Nephron progenitor cell (in vitro differentiated cells): ENCODE measurements around the gene RERE.
A peak's percentile ranks its signal among the peaks of the same experiment; 100 is the strongest.

Source experiments
- DNase-seq: peaks from one replicate; pipeline ENCODE4 v3.0.0; 2021
- H3K27ac Mint-ChIP-seq: 2 replicates; pipeline ENCODE4 v1.8.0; 2021; ENCODE audit warnings: mild to moderate bottlenecking, moderate library complexity, mixed read lengths
- H3K27me3 Mint-ChIP-seq: 2 replicates; pipeline ENCODE4 v1.8.0; 2021; ENCODE audit warnings: mild to moderate bottlenecking, low read depth, mixed read lengths; ENCODE audit not compliant: poor library complexity
- H3K36me3 Mint-ChIP-seq: 2 replicates; pipeline ENCODE4 v1.8.0; 2021; ENCODE audit warnings: low read depth, mixed read lengths
- H3K4me1 Mint-ChIP-seq: 2 replicates; pipeline ENCODE4 v1.8.0; 2021; ENCODE audit warnings: mixed read lengths
- H3K4me3 Mint-ChIP-seq: 2 replicates; pipeline ENCODE4 v1.8.0; 2021; ENCODE audit warnings: mild to moderate bottlenecking, moderate library complexity, mixed read lengths
- H3K9me3 Mint-ChIP-seq: 2 replicates; pipeline ENCODE4 v1.8.0; 2021; ENCODE audit warnings: mild to moderate bottlenecking, moderate library complexity, mixed read lengths
- CTCF ChIP-seq: fragments of 200-600 bp; sonication (generic); IDR thresholded peaks from 2 replicates; pipeline ENCODE4 v1.5.0; 2021; ENCODE audit warnings: antibody characterized with exemption

RERE gene

GRCh38 chr1:8517661-8518489 lies 299.6 kb downstream of the RERE start:
- no peak for TF ChIP-seq CTCF
- Mint-ChIP-seq H3K9me3 (no peaks in the 10 kb centered on the region), H3K27ac (peak overlapping the region; percentile 70), H3K4me1 (peaks cover 46% of the 10 kb centered on the region), H3K4me3 (no peak overlapping the region), H3K27me3 (no peaks in the 10 kb centered on the region), H3K36me3 (peaks cover 31% of the 10 kb centered on the region)
- no peak for DNase-seq

- no peak for DNase-seq
- Mint-ChIP-seq H3K4me3 (no peak overlapping the region), H3K4me1 (peaks cover 45% of the 10 kb centered on the region), H3K27me3 (no peaks in the 10 kb centered on the region), H3K36me3 (peaks cover 32% of the 10 kb centered on the region), H3K27ac (peak overlapping the region; percentile 25), H3K9me3 (no peaks in the 10 kb centered on the region)
- no peak for TF ChIP-seq CTCF
Observed at GRCh38 chr1:8516793-8517556, 300.5 kb downstream of the RERE start.

- H3K27me3 Mint-ChIP-seq: no peaks in the 10 kb centered on the region
- no peak overlapping the region for H3K4me3 Mint-ChIP-seq
- DNase-seq: no peak
- H3K4me1 Mint-ChIP-seq: peaks cover 50% of the 10 kb centered on the region
- peak overlapping the region; percentile 89 for H3K27ac Mint-ChIP-seq
- no peak for TF ChIP-seq CTCF
- peaks cover 36% of the 10 kb centered on the region for H3K36me3 Mint-ChIP-seq
- no peaks in the 10 kb centered on the region for H3K9me3 Mint-ChIP-seq
Observed at GRCh38 chr1:8516278-8516777, 301.1 kb downstream of the RERE start.

GRCh38 chr1:8512504-8512903 lies 304.9 kb downstream of the RERE start:
- H3K27ac Mint-ChIP-seq: peak overlapping the region; percentile 89
- H3K27me3 Mint-ChIP-seq: no peaks in the 10 kb centered on the region
- no peak overlapping the region for H3K4me3 Mint-ChIP-seq
- DNase-seq: no peak
- peaks cover 40% of the 10 kb centered on the region for H3K4me1 Mint-ChIP-seq
- H3K9me3 Mint-ChIP-seq: no peaks in the 10 kb centered on the region
- TF ChIP-seq CTCF: no peak
- peaks cover 70% of the 10 kb centered on the region for H3K36me3 Mint-ChIP-seq

- Mint-ChIP-seq H3K36me3 (peaks cover 85% of the 10 kb centered on the region), H3K4me3 (no peak overlapping the region), H3K4me1 (peaks cover 36% of the 10 kb centered on the region), H3K9me3 (no peaks in the 10 kb centered on the region), H3K27me3 (no peaks in the 10 kb centered on the region), H3K27ac (peak overlapping the region; percentile 60)
- no peak for TF ChIP-seq CTCF
- no peak for DNase-seq
Observed at GRCh38 chr1:8510041-8510823, 307.2 kb downstream of the RERE start.
